Stimulated activated CD4-positive, alpha-beta T cell treated with anti-CD3 and anti-CD28 coated beads, TNF-alpha, amount 100 ng/mL, for 1 hour (primary cell): Measurements from ENCODE around the gene CUBN.

Experiments
- DNase-seq, 3 donors: peaks; one replicate each; pipeline ENCODE4 v3.0.0-alpha.2; 2020; ENCODE audit warnings: low read depth in 3 of 3, low spot score in 1 of 3

Gene CUBN

DNA sequence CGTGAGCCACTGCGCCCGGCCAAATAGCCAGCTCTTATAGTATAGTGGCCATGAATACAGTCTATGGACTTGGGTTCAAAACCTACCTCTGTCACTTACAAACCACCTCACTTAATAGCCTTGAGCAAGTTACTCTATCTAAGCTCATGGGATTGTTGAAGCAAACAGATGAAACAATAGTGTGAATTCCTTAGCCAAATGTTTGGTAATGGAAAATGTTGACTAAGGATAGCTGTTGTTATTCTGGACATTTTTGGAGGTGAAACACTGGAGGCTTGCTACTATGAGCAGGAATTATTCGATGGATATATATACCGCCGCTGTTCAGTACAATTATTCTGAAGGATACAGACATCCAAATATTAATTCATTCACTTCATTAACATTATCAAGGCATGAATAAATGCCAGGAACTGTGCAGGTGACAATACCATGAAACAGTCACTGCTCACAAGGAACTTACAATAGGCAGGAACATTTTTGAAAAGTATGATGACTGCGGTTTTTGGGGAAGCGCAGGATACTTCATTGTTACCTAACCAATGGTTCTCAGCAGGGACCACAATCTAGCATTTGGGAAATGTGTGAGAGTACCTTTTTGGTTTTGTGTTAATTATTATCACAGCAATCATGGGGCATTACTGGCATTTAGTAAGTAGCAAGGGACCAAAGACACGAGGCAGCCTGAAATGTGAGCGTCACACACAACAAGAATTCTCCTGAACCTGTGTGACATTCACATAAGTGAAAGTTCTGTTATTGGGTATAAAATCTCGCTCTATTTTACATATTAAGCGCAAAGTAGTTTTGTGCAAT is 55.7 kb downstream of the CUBN start:
- no peak for DNase-seq

GRCh38 chr10:17068953-17069352 is 60.7 kb downstream of the CUBN start:
- DNase-seq = no peak

- no peak for DNase-seq
Observed at GRCh38 chr10:17067376-17068264, 62.0 kb downstream of the CUBN start.

DNA sequence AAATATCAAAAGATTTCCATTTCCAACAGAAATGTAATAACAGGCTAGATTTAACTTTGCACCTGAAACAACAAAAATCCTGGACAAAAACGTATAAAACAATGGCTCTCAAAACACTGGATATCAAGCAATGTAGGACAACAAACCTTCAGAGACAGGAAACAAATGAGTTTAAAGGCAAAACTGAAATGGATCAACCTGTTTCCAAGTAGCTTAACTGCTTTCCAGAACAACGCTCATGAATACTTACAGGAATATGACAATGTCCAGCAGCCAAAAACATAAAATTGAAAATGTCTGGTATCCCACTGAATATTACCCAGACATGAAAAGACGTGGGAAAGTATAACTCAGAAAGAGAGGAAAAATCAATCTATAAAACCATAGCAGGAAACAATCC is 62.8 kb downstream of the CUBN start:
- no peak for DNase-seq

GRCh38 chr10:17066000-17066399 is 63.6 kb downstream of the CUBN start:
- DNase-seq = no peak

DNA sequence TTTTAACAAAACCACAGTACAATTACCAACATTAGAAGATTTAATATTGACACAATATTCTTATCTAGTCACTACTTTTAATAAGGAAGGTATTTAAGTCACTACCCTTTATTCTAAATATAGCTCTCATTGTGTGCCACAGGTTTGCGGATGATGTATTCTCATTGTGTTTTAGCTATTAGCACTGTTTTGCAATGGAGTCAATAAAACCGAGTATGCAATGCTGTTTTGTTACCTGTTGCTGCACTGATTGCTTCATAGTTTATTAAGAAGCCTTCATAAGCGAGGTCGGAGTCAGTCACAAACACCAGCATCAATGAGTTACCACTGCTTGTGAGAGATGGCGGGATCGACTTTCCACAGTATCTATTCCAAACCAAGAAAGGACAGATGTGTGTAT is 64.3 kb downstream of the CUBN start:
- DNase-seq = no peak

GRCh38 chr10:17064435-17064834 is 65.2 kb downstream of the CUBN start:
- no peak for DNase-seq

GRCh38 chr10:17062955-17063484 is 66.6 kb downstream of the CUBN start:
- no peak for DNase-seq

GRCh38 chr10:17062493-17062892 is 67.1 kb downstream of the CUBN start:
- no peak for DNase-seq

DNA sequence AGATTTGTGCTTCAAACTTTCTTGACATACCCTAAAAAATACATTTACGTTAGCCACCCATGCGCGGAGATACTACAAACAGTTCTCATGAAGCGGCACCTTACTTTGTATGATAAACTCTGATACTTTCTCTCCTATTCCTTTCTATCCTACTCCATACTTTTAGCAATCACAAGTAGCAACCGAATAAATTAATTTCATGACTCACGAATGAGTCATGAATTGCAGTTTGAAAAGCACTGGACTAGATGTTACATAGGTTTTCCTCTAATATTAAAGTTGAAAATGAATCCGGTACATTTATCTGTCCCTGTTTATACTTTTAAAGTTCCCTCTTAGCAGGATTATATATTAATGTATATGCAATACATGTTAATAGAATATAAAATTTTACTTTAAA is 67.6 kb downstream of the CUBN start:
- DNase-seq = no peak

GRCh38 chr10:17061418-17061817 is 68.2 kb downstream of the CUBN start:
- DNase-seq = no peak

- no peak for DNase-seq
Observed at GRCh38 chr10:17060289-17060688, 69.3 kb downstream of the CUBN start.

DNA sequence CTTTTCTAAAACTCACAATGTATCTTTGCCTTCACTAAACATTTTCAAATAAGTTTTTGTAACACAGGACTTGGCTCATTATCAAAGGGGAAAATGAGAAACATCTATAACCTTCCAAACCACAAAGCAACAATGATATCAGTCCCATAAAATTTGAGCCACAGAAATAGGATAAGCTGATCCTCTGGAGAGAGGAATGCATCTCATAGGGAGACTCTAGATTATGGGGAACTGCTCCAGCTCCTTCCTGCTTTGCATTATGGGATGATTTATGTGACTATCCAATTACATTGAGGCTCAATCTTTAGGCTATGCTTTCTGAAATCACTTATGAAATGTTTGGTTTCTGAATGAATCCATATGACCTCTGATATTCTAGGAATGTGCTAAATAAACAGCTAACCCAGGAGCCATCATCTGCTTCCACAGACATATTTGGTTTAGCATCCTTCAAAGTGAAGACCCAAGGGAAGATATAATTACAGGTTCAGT is 70.4 kb downstream of the CUBN start:
- no peak for DNase-seq

GRCh38 chr10:17058093-17058492 is 71.5 kb downstream of the CUBN start:
- DNase-seq = no peak

GRCh38 chr10:17056781-17057428 is 72.7 kb downstream of the CUBN start:
- no peak for DNase-seq

DNA sequence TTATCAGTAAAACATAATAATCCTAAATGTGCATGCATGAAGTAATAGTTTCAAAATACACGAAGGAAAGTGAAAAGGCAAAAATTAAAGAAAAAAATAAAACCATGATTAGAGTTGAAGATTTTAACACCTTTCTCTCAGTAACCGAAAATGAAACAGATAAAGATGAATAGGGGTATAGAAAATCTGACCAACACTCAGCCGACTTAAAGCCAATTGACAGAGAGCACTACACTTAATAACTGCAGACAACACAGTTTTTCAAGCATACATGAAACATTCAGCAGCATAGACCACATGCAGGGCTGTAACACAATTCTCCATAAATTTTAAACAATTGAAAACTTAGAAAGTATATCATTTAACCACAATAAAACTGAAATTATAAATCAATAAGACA is 76.1 kb downstream of the CUBN start:
- no peak for DNase-seq

DNA sequence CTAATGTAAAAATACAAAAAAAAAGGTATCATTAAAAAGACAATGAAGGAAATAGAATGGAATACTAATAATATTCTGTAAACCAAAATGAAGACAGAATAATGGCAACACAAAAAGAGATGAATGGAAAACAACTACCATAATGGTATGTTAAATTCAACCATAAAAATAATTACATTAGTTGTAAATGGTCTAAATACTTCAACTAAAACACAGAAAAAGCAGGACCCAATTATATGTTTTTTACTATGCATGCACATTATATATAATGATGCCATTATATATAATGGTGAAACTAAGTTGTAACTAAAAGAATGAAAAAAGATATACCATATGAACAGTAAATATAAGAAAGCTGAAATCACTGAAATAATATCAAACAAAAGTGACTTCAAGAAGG is 76.5 kb downstream of the CUBN start:
- DNase-seq = no peak

GRCh38 chr10:17051851-17052250 is 77.8 kb downstream of the CUBN start:
- no peak for DNase-seq

DNA sequence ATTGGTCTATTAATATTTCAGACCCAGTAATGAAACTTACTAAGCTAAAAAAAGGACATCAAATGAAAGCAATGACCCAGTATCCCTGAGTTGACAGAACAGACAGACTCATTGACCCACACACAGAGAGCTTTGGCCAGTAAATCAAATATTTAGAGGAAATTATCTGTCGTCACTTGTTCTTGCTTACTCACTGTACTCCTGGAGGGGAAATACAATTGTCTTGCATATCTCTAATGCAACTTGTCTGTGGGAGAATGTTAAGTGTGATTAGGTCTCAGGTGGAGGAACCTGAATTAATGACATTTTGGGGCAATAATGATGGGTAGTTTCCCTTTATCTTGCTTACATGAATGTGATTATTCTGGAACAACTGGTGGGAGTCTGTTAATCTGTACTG is 80.4 kb downstream of the CUBN start:
- no peak for DNase-seq

DNA sequence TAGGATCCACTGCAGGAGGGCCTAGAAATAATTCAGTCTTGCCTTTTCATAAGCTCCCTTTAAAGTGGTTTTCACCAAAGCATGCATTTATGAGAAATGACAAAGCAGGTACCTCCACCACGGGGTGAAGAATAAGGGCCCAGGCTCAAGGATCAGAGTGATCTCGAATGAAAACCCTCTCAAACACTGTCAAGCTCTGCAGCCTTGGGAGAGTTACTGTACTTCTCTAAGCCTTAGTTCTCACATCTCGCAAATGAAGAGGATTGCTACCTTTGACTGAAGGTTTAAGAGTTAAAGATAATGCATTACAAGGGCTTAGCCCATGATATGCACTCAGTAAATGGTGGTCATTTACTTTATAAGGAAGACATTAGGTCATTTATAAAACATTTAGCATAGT is 81.7 kb downstream of the CUBN start:
- DNase-seq = no peak

DNA sequence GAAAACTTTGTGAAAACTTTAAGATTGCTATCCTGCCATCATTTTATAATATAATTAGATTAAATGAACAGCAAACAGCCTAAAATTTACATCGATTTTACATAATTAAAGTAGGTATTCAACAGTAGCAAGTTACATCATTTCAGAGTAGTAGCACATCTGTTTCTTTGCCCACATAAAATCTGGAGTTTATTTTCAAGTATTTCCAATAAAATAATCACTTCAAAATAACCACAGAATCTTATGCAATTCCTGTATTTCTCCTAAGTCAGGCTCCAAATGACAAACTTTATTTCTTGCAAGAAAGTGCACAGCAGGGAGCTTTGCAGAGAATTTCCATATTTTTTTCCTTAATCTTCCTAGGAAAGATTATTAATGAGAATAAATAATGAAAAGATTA is 82.6 kb downstream of the CUBN start:
- DNase-seq = no peak
